GM21619 (cell line): ENCODE data around the gene ZNF689.
A peak's percentile ranks its signal among the peaks of the same experiment; 100 is the strongest.

Experiments
- ATAC-seq: cut with Tn5 transposase; IDR thresholded peaks from one replicate; pipeline ENCODE4 v1.9.1; 2021; ENCODE audit not compliant: unreplicated experiment

Gene ZNF689

GRCh38 chr16:30566531-30566930, 43.7 kb downstream of the ZNF689 start:
- no peak for ATAC-seq

- no peak for ATAC-seq
Measured at GRCh38 chr16:30565984-30566383, 44.2 kb downstream of the ZNF689 start.

- no peak for ATAC-seq
Measured at GRCh38 chr16:30565526-30565925, 44.7 kb downstream of the ZNF689 start.

- ATAC-seq, result no peak
Measured at GRCh38 chr16:30562021-30562420, 48.2 kb downstream of the ZNF689 start.

- no peak for ATAC-seq
Measured at GRCh38 chr16:30561089-30561816, 48.9 kb downstream of the ZNF689 start.

- ATAC-seq, result no peak
Measured at GRCh38 chr16:30559690-30560089, 50.5 kb downstream of the ZNF689 start.

- ATAC-seq, result no peak
Measured at GRCh38 chr16:30558789-30559377, 51.3 kb downstream of the ZNF689 start.

- ATAC-seq, result peak; percentile 86
Measured at GRCh38 chr16:30557957-30558788, 52.0 kb downstream of the ZNF689 start, which contains the start of gene ZNF764. Gene ZNF764, minus strand, starts transcription at chr16:30558374. Its CDS starts 192 bp downstream, at chr16:30558182.

- ATAC-seq, result peak; percentile 14
Measured at GRCh38 chr16:30557707-30557956, 52.6 kb downstream of the ZNF689 start.

- ATAC-seq, result no peak
Measured at GRCh38 chr16:30556125-30556473, 54.1 kb downstream of the ZNF689 start.

GRCh38 chr16:30555315-30556124, 54.7 kb downstream of the ZNF689 start:
- ATAC-seq, result no peak

GRCh38 chr16:30554557-30555314, 55.5 kb downstream of the ZNF689 start:
- no peak for ATAC-seq

GRCh38 chr16:30553393-30553899, 56.7 kb downstream of the ZNF689 start:
- no peak for ATAC-seq

- ATAC-seq, result no peak
Measured at GRCh38 chr16:30552956-30553355, 57.2 kb downstream of the ZNF689 start.
